HepG2 (cell line): ENCODE data around the gene MYCBP2. TPM values are rescaled to one million over a fixed set of nuclear protein-coding genes. Genes with fewer than 3 reads are reported as not detected.

ENCODE experiments used
- ASH2L ChIP-seq: fragments of 300-600, 200-600 bp; sonication (generic); IDR thresholded peaks from 2 replicates; pipeline ENCODE4 v1.7.0; 2017; ENCODE audit warnings: low read depth, mild to moderate bottlenecking, moderate library complexity, mixed read lengths, low read length; ENCODE audit not compliant: insufficient read length
- DDIT3 ChIP-seq: sonication (generic); formaldehyde crosslinking; IDR thresholded peaks from 2 replicates; pipeline ENCODE4 v1.4.0; 2020; ENCODE audit warnings: mild to moderate bottlenecking, missing genetic modification reagents
- ELK4 ChIP-seq: sonication (generic); formaldehyde crosslinking; IDR thresholded peaks from 2 replicates; pipeline ENCODE4 v1.9.0; 2021; ENCODE audit warnings: missing genetic modification reagents, borderline replicate concordance
- GLI4 ChIP-seq: sonication (generic); formaldehyde crosslinking; IDR thresholded peaks from 2 replicates; pipeline ENCODE4 v1.5.1; 2020; ENCODE audit warnings: missing genetic modification reagents, mild to moderate bottlenecking, moderate library complexity, borderline replicate concordance
- MYNN ChIP-seq: sonication (generic); formaldehyde crosslinking; IDR thresholded peaks from 2 replicates; pipeline ENCODE4 v1.4.0; 2020; ENCODE audit warnings: mild to moderate bottlenecking, low read depth, missing genetic modification reagents
- NCOR1 ChIP-seq: fragments of 200-600 bp; sonication (generic); IDR thresholded peaks from 2 replicates; pipeline ENCODE4 v1.7.0; 2017; ENCODE audit warnings: antibody characterized with exemption, low read length, borderline replicate concordance
- SAFB2 ChIP-seq: sonication (generic); formaldehyde crosslinking; IDR thresholded peaks from 2 replicates; pipeline ENCODE4 v1.5.1; 2020; ENCODE audit warnings: missing genetic modification reagents, low read depth, mild to moderate bottlenecking, borderline replicate concordance
- ZFY ChIP-seq: sonication (generic); formaldehyde crosslinking; IDR thresholded peaks from 2 replicates; pipeline ENCODE4 v1.4.0; 2020; ENCODE audit warnings: missing genetic modification reagents
- ZNF547 ChIP-seq: sonication (generic); formaldehyde crosslinking; IDR thresholded peaks from 2 replicates; pipeline ENCODE4 v1.5.1; 2020; ENCODE audit warnings: mild to moderate bottlenecking, missing genetic modification reagents
- ZNF564 ChIP-seq: sonication (generic); formaldehyde crosslinking; IDR thresholded peaks from 2 replicates; pipeline ENCODE4 v1.8.1; 2023; ENCODE audit warnings: mild to moderate bottlenecking, missing genetic modification reagents
- ZNF574 ChIP-seq: sonication (generic); formaldehyde crosslinking; IDR thresholded peaks from 2 replicates; pipeline ENCODE4 v1.4.0; 2020; ENCODE audit warnings: missing genetic modification reagents
- ZNF605 ChIP-seq: sonication (generic); formaldehyde crosslinking; IDR thresholded peaks from 2 replicates; pipeline ENCODE4 v1.8.0; 2022; ENCODE audit warnings: mild to moderate bottlenecking, missing genetic modification reagents
- ZNF709 ChIP-seq: sonication (generic); formaldehyde crosslinking; IDR thresholded peaks from 2 replicates; pipeline ENCODE4 v1.5.0; 2020; ENCODE audit warnings: mild to moderate bottlenecking, missing genetic modification reagents
- ZNF777 ChIP-seq: sonication (generic); formaldehyde crosslinking; IDR thresholded peaks from 2 replicates; pipeline ENCODE4 v1.4.0; 2020; ENCODE audit warnings: missing genetic modification reagents
- ZNF816 ChIP-seq: sonication (generic); formaldehyde crosslinking; IDR thresholded peaks from 2 replicates; pipeline ENCODE4 v1.8.0; 2022; ENCODE audit warnings: missing genetic modification reagents, mild to moderate bottlenecking, borderline replicate concordance
- polyA plus RNA-seq, 8 experiments: library from polyadenylated mRNA; depleted of rRNA in 3 of 8; stranded (reverse) in 7 of 8; unstranded in 1 of 8; fragments of >200 nt; fragmentation: Illumina TruSeq in 4 of 8; extraction: Trizol in 4 of 8; gene quantifications; 2 replicates each; pipeline versions ENCODE4 v1.2.1 to v1.2.3, GENCODE V29; 2011 to 2016; ENCODE audit warnings: low read depth in 4 of 8, missing spikeins in 1 of 8, mixed read lengths in 1 of 8; ENCODE audit not compliant: insufficient read depth in 1 of 8
- total RNA-seq, 5 experiments: library from RNA; depleted of rRNA; stranded (reverse); fragments of >200 nt; fragmentation: Illumina TruSeq; extraction: Trizol; gene quantifications; 2 replicates each; pipeline ENCODE4 v1.2.3, GENCODE V29; 2016; ENCODE audit warnings: low read depth in 1 of 5
- TF ChIP-seq, protein P1 (sequence below): IDR thresholded peaks from 2 replicates; pipeline ENCODE4 v1.6.1; 2016; ENCODE audit warnings: low read depth, control low read depth
- TF ChIP-seq, protein P2 (sequence below): IDR thresholded peaks from 2 replicates; pipeline ENCODE4 v1.6.1; 2016; ENCODE audit warnings: missing genetic modification reagents, missing compliant biosample characterization
- TF ChIP-seq, protein P3 (sequence below): sonication (generic); formaldehyde crosslinking; IDR thresholded peaks from 2 replicates; pipeline ENCODE4 v1.5.0; 2020; ENCODE audit warnings: mild to moderate bottlenecking, missing genetic modification reagents

MYCBP2 gene
- total and polyA plus RNA-seq, 2 of the 13 experiments (the other 11 are each of a cell fraction or from before 2014, with no cell fraction given): 16.3 to 35.3 TPM

DNA sequence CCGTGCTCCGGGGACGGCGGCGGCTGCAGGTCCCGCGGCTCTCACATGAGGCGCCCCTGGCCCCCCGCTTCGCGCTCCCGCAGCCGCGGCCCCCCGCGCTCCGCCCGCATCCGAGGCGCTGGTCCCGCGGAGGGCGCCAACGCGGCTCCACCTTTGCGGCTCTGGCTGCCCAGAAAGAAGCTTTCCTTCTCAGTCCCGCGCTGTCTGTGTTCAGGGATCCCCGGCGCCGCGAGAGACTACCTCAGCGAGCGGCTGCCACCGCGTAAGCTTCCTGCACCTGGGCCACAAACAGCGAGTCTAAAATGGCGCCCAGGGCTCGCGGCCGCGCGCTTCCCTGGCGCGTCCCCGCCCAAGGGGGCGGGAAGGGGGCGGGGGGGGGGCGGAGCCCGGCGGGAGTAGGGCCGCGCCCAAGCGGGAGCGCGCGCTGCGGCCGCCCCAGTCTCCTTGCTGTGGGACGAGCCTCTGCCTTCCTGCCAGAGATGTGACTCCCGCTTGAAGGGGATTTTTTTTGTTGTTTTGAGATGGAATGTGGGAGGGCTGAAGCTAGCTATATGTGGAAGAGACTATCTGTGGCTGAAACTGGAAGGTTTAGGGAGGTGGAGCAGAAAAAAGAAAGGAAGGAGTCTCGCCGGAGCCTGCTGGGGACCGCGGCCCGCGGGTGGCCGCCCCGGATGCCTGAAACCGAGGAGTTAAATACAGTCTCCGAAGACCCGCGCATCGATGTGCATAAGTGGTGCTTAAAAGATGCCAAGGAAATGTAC is 299.9 kb downstream of the MYCBP2 start, which contains the start of gene FBXL3 (continued):
- TF ChIP-seq, protein P1, sequence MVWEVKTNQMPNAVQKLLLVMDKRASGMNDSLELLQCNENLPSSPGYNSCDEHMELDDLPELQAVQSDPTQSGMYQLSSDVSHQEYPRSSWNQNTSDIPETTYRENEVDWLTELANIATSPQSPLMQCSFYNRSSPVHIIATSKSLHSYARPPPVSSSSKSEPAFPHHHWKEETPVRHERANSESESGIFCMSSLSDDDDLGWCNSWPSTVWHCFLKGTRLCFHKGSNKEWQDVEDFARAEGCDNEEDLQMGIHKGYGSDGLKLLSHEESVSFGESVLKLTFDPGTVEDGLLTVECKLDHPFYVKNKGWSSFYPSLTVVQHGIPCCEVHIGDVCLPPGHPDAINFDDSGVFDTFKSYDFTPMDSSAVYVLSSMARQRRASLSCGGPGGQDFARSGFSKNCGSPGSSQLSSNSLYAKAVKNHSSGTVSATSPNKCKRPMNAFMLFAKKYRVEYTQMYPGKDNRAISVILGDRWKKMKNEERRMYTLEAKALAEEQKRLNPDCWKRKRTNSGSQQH (CRISPR knock-in tag): 0 out of 2 replicates have a peak, but pooled peaks have one; percentile 27
- 0 out of 2 replicates have a peak, but pooled peaks have one; percentile 15 for TF ChIP-seq GLI4 (CRISPR knock-in tag)
- peak; percentile 83 for TF ChIP-seq ZFY
- TF ChIP-seq ZNF709 (CRISPR knock-in tag): 0 out of 2 replicates have a peak, but pooled peaks have one; percentile 51
- TF ChIP-seq ZNF816 (CRISPR knock-in tag): no peak; the same call in 1 of the 2 replicates
- TF ChIP-seq, protein P2, sequence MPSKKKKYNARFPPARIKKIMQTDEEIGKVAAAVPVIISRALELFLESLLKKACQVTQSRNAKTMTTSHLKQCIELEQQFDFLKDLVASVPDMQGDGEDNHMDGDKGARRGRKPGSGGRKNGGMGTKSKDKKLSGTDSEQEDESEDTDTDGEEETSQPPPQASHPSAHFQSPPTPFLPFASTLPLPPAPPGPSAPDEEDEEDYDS (CRISPR knock-in tag): peak; percentile 31; the same call in 1 of the 2 replicates
- TF ChIP-seq MYNN: no peak
- TF ChIP-seq ASH2L: peak; percentile 78
- TF ChIP-seq, protein P3, sequence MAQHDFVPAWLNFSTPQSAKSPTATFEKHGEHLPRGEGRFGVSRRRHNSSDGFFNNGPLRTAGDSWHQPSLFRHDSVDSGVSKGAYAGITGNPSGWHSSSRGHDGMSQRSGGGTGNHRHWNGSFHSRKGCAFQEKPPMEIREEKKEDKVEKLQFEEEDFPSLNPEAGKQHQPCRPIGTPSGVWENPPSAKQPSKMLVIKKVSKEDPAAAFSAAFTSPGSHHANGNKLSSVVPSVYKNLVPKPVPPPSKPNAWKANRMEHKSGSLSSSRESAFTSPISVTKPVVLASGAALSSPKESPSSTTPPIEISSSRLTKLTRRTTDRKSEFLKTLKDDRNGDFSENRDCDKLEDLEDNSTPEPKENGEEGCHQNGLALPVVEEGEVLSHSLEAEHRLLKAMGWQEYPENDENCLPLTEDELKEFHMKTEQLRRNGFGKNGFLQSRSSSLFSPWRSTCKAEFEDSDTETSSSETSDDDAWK (CRISPR knock-in tag): no peak
- no peak for TF ChIP-seq DDIT3
- TF ChIP-seq NCOR1: no peak
- TF ChIP-seq ELK4: no peak
- peak; percentile 66; the same call in 1 of the 2 replicates for TF ChIP-seq ZNF547 (CRISPR knock-in tag)
- no peak for TF ChIP-seq ZNF605 (CRISPR knock-in tag)
- peak; percentile 50 for TF ChIP-seq ZNF574
- TF ChIP-seq ZNF564: 0 out of 2 replicates have a peak, but pooled peaks have one; percentile 16
- TF ChIP-seq ZNF777 (CRISPR knock-in tag): peak; percentile 79; the same call in 1 of the 2 replicates
- 0 out of 2 replicates have a peak, but pooled peaks have one; percentile 27 for TF ChIP-seq SAFB2
